Prostate gland (tissue), 2 donors: ENCODE data around the gene FAM83G. TPM values are rescaled to one million over a fixed set of nuclear protein-coding genes. Genes with fewer than 3 reads are reported as not detected.

ENCODE experiments used
- DNase-seq: peaks from one replicate; pipeline ENCODE4 v3.0.0-alpha.2; 2019; ENCODE audit warnings: low spot score
- H3K27ac ChIP-seq, 2 donors: fragments of 200-600 bp; sonication (generic); 2 replicates each; pipeline ENCODE4 v1.5.1; 2017 to 2019
- H3K27me3 ChIP-seq: fragments of 200-600 bp; sonication (generic); replicated peaks from 2 replicates; pipeline ENCODE4 v1.5.1; 2019; ENCODE audit not compliant: insufficient read depth
- H3K36me3 ChIP-seq, 2 donors: fragments of 200-600 bp; sonication (generic); 1 replicate in 1 of 2; 2 replicates in 1 of 2; pipeline versions ENCODE4 v1.5.1 to v1.8.1; 2017 to 2019
- H3K4me1 ChIP-seq: fragments of 200-600 bp; sonication (generic); replicated peaks from 2 replicates; pipeline ENCODE4 v1.5.1; 2019
- H3K4me3 ChIP-seq, 2 donors: fragments of 200-600 bp; sonication (generic); 2 replicates each; pipeline ENCODE4 v1.5.1; 2017 to 2019
- H3K9me3 ChIP-seq: fragments of 200-600 bp; sonication (generic); 2 replicates; pipeline ENCODE4 v1.5.1; 2017
- CTCF ChIP-seq, 4 experiments: fragments of 200-600 bp in 2 of 4; fragments of 450-650 bp in 2 of 4; sonication (generic) in 2 of 4; IDR thresholded peaks; 1 replicate in 3 of 4; 2 replicates in 1 of 4; pipeline ENCODE4 v1.5.1; 2016 to 2019; ENCODE audit warnings: antibody characterized with exemption in 4 of 4, mild to moderate bottlenecking in 2 of 4, moderate library complexity in 2 of 4
- POLR2A ChIP-seq: fragments of 450-650 bp; IDR thresholded peaks from one replicate; pipeline ENCODE4 v1.6.1; 2016; ENCODE audit warnings: antibody characterized with exemption, mild to moderate bottlenecking
- POLR2AphosphoS5 ChIP-seq: sonication (generic); formaldehyde crosslinking; IDR thresholded peaks from one replicate; pipeline ENCODE4 v1.6.1; 2017; ENCODE audit warnings: antibody characterized with exemption
- WGBS: methylation state at CpG from one replicate; pipeline ENCODE4 v1.1.5; 2018; 5-methylcytosine and 5-hydroxymethylcytosine counted together
- intact Hi-C: fragments of 100-400 bp; cut with DNase I; formaldehyde crosslinking; loops from one replicate; pipeline ENCODE4 v1.14.2; 2022
- total RNA-seq, 2 donors: library from RNA; depleted of rRNA; stranded (reverse); fragments of >200 nt; gene quantifications; one replicate each; pipeline ENCODE4 v1.1.0, GENCODE V29; 2016

The FAM83G gene
- total RNA-seq, 2 donors from 2014 or later = 7.3 to 9.5 TPM

- Histone ChIP-seq H3K36me3 (peaks cover 0 to 4% of the 10 kb centered on the region in 2 donors), H3K9me3 (no peaks in the 10 kb centered on the region), H3K4me3 (no peak overlapping the region), H3K27ac (no peak overlapping the region), H3K27me3 (no peaks in the 10 kb centered on the region), H3K4me1 (no peaks in the 10 kb centered on the region)
- 86% methylated on average over 6 of the region's 6 CpGs for WGBS
- TF ChIP-seq POLR2A (no peak), POLR2AphosphoS5 (no peak), CTCF (IDR thresholded peaks at IDR 0.05) (no peak)
- intact Hi-C loops = no loop called here
- DNase-seq = no peak
Measured at GRCh38 chr17:18981335-18981641, 23.3 kb downstream of the FAM83G start.

GRCh38 chr17:18980682-18981334, 23.8 kb downstream of the FAM83G start:
- 87% methylated on average over 13 of the region's 13 CpGs for WGBS
- TF ChIP-seq CTCF (IDR thresholded peaks at IDR 0.05) (no peak), POLR2A (no peak), POLR2AphosphoS5 (no peak)
- no peak overlapping the region for H3K4me3 ChIP-seq
- no peaks in the 10 kb centered on the region for H3K27me3 ChIP-seq
- no peaks in the 10 kb centered on the region for H3K9me3 ChIP-seq
- DNase-seq = no peak
- H3K36me3 ChIP-seq = peaks cover 0 to 4% of the 10 kb centered on the region in 2 donors
- intact Hi-C loops = no loop called here
- H3K27ac ChIP-seq = no peak overlapping the region
- H3K4me1 ChIP-seq = no peaks in the 10 kb centered on the region

GRCh38 chr17:18978655-18979054, 25.9 kb downstream of the FAM83G start:
- H3K27ac ChIP-seq = no peak overlapping the region
- no peak for DNase-seq
- TF ChIP-seq POLR2A (no peak), CTCF (IDR thresholded peaks at IDR 0.05) (no peak), POLR2AphosphoS5 (no peak)
- no peak overlapping the region for H3K4me3 ChIP-seq
- no peaks in the 10 kb centered on the region for H3K4me1 ChIP-seq
- no peaks in the 10 kb centered on the region for H3K27me3 ChIP-seq
- intact Hi-C loops = no loop called here
- H3K9me3 ChIP-seq = no peaks in the 10 kb centered on the region
- H3K36me3 ChIP-seq = peaks cover 0 to 4% of the 10 kb centered on the region in 2 donors
- WGBS = 91% methylated on average over 17 of the region's 17 CpGs

GRCh38 chr17:18978050-18978449, 26.5 kb downstream of the FAM83G start:
- WGBS = 86% methylated on average over 12 of the region's 13 CpGs
- Histone ChIP-seq H3K4me3 (no peak overlapping the region), H3K27ac (no peak overlapping the region), H3K27me3 (no peaks in the 10 kb centered on the region), H3K4me1 (no peaks in the 10 kb centered on the region), H3K9me3 (no peaks in the 10 kb centered on the region), H3K36me3 (peaks cover 0 to 4% of the 10 kb centered on the region in 2 donors)
- DNase-seq = no peak
- TF ChIP-seq CTCF (IDR thresholded peaks at IDR 0.05) (no peak), POLR2A (no peak), POLR2AphosphoS5 (no peak)
- intact Hi-C loops = no loop called here

GRCh38 chr17:18977646-18978045, 26.9 kb downstream of the FAM83G start:
- no peak for DNase-seq
- H3K4me3 ChIP-seq = no peak overlapping the region
- H3K9me3 ChIP-seq = no peaks in the 10 kb centered on the region
- intact Hi-C loops = no loop called here
- 93% methylated on average over 19 of the region's 19 CpGs for WGBS
- peaks cover 0 to 4% of the 10 kb centered on the region in 2 donors for H3K36me3 ChIP-seq
- TF ChIP-seq CTCF (IDR thresholded peaks at IDR 0.05) = no peak
- no peak for TF ChIP-seq POLR2AphosphoS5
- TF ChIP-seq POLR2A = no peak
- no peaks in the 10 kb centered on the region for H3K4me1 ChIP-seq
- no peaks in the 10 kb centered on the region for H3K27me3 ChIP-seq
- H3K27ac ChIP-seq = no peak overlapping the region
